Subcutaneous adipose tissue (tissue), 4 donors: Measurements from ENCODE around the gene ONECUT2. TPM values are rescaled to one million over a fixed set of nuclear protein-coding genes. Genes with fewer than 3 reads are reported as not detected.

Experiments used
- CTCF ChIP-seq: fragments of 450-650 bp; IDR thresholded peaks from one replicate; pipeline ENCODE4 v1.5.1; 2016; ENCODE audit warnings: low read depth, mild to moderate bottlenecking, control low read depth, antibody characterized with exemption, moderate library complexity
- total RNA-seq, 4 donors: library from RNA; depleted of rRNA; stranded (reverse); fragments of >200 nt; gene quantifications; one replicate each; pipeline ENCODE4 v1.1.0, GENCODE V29; 2016

ONECUT2 gene
- total RNA-seq, 4 donors from 2014 or later: not detected

- no peak for TF ChIP-seq CTCF
These were observed 31.7 kb downstream of the ONECUT2 start for GRCh38 chr18:57466745-57467409.

GRCh38 chr18:57469884-57470283 lies 34.7 kb downstream of the ONECUT2 start:
- no peak for TF ChIP-seq CTCF

- TF ChIP-seq CTCF: no peak
These were observed 40.2 kb downstream of the ONECUT2 start for GRCh38 chr18:57475408-57475807.

DNA sequence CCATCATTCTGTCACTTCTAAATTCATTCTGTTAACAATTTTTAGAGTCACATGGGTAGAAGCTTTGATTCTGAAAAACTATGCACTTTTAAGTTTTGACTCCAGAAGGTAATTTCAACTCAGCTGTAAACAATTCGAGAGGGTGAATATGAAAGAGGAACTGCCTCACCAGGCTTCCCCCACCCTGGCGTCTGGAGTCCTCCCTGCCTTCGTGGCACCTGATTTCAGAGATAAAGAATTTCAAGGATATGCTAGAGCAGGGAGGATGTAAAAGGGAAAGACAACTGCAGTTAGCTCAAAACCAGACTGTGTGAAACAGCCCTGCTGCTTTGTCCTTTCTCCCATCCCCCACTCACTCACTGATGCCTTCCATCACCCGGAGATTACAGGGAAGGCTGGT lies 40.7 kb downstream of the ONECUT2 start:
- no peak for TF ChIP-seq CTCF

DNA sequence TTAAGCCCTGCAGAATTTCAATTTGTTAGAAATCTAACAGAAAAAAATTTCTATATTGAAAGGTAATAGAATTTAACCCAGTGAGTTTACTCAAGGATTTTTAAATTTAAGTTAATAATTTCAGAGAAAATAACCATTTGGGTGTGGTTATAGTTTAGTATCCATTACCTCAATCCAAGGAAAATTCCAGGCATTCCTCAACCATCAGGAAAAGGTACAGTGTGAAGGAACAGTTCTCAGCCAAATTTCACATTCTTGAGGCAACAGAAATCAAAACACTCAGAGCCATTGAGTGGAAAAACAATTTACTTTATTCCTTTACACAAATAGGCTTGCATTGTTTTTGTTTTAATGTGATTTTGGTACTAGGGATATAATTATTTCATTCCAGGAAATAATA lies 45.6 kb downstream of the ONECUT2 start:
- no peak for TF ChIP-seq CTCF

DNA sequence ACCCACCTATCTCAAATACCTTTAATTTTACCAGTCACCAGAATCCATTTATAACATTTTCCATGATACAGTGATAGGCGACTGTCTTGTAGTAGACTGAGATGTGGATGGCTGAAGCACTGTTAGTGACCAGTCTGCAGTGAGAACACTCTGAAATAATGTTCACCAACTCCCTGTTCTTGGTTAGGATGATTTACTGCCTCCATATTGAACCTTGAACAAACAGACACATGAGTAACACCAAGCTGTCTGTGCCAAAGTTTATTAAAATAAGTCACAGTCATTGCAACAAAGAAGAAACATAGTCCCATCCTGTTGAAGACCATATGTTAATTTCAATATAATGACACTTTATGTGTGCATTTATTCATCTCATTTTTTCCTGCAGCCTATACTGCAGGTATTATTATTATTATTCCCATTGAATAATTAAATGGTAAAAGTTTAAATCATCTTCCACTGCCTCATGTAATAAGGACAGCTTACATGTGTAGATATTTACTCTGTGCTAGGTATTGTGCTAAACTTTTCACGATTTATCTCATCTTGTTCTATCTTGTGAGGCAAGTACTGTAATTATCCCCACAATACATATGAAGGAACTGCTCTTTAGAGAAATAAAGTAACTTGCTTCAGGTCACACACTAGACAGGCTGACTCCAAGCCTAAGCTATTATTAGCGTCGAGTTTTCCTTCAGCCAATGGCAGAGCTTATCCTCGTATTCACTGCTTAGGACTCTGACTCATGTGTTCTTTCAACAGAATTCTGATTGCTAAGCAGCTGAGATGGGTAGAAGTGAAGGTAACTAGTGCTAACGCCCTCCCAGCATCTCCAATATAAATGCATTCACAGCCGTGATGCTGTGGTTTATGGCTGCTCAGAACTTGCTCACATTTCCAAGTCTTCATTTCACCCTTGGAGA lies 62.5 kb downstream of the ONECUT2 start:
- TF ChIP-seq CTCF: no peak

- TF ChIP-seq CTCF: no peak
These were observed 63.6 kb downstream of the ONECUT2 start for GRCh38 chr18:57498682-57499256.
